K562 (cell line): Measurements from ENCODE around the gene COL26A1. TPM values are rescaled to one million over a fixed set of nuclear protein-coding genes. Genes with fewer than 3 reads are reported as not detected.
A peak's percentile ranks its signal among the peaks of the same experiment; 100 is the strongest.

Source experiments
- ATAC-seq: fragments of 200-7000 bp; cut with Tn5 transposase; 3 replicates; pipeline ENCODE4 v1.9.1; 2020; ENCODE audit warnings: moderate library complexity
- BruUV-seq: library from RNA; stranded (reverse); fragments of 400-500 nt; replicated peaks from 2 replicates; lab custom pipeline; 2021; lab: Mats Ljungman, UMichigan
- CTCF ChIA-PET: fragments of 300-600 bp; formaldehyde crosslinking; extraction: SDS; loops from one replicate; lab custom pipeline; 2021; ENCODE audit warnings: low intra/inter-chr PET ratio; lab: Yijun Ruan, JAX
- POLR2A ChIA-PET: fragments of 300-600, 350-650 bp; sonication (Branson Sonifier 250); formaldehyde crosslinking; extraction: SDS; loops from one replicate; lab custom pipeline; 2021; ENCODE audit warnings: antibody characterized with exemption, inconsistent platforms; lab: Yijun Ruan, JAX
- DNase-seq, 4 experiments: peaks; one replicate each; pipeline versions ENCODE4 v3.0.0 to v3.0.0-alpha.2; 2011 to 2018; ENCODE audit warnings: low spot score in 3 of 4, mixed read lengths in 3 of 4; ENCODE audit errors: extremely low read depth in 1 of 4
- FAIRE-seq: peaks from 2 replicates; lab custom pipeline; 2011; peaks lifted over from hg19 to GRCh38; lab: Jason Lieb, UNC
- H2AFZ ChIP-seq: 2 replicates; pipeline ENCODE4 v1.6.0; 2011; ENCODE audit warnings: low read depth, low read length, control low read depth, inconsistent platforms
- H3K27ac ChIP-seq: fragments of 200-600 bp; 3 replicates; pipeline ENCODE4 v1.8.0; 2011; ENCODE audit warnings: low read depth, mild to moderate bottlenecking, control low read depth, inconsistent platforms, low read length, moderate library complexity, mixed read lengths; ENCODE audit errors: extremely low read depth
- H3K27me3 ChIP-seq, 2 experiments: fragments of 300-600 bp in 1 of 2; 2 replicates in 1 of 2; 3 replicates in 1 of 2; pipeline versions ENCODE4 v1.6.0 to v1.8.0; 2011; ENCODE audit warnings: inconsistent platforms in 2 of 2, low read length in 2 of 2, mild to moderate bottlenecking in 1 of 2, mixed read lengths in 1 of 2, moderate library complexity in 1 of 2; ENCODE audit not compliant: control insufficient read depth in 2 of 2, insufficient read depth in 2 of 2
- H3K36me3 ChIP-seq: fragments of 300-600 bp; 3 replicates; pipeline ENCODE4 v1.8.0; 2011; ENCODE audit warnings: mild to moderate bottlenecking, low read length, inconsistent platforms; ENCODE audit not compliant: control insufficient read depth, insufficient read depth
- H3K4me1 ChIP-seq, 2 experiments: fragments of 200-600 bp in 1 of 2; replicated peaks in 1 of 2; 2 replicates in 1 of 2; 3 replicates in 1 of 2; pipeline versions ENCODE4 v1.5.1 to v1.8.0; 2011; ENCODE audit warnings: inconsistent platforms in 2 of 2, low read length in 2 of 2, mild to moderate bottlenecking in 1 of 2, mixed read lengths in 1 of 2, moderate library complexity in 1 of 2; ENCODE audit not compliant: control insufficient read depth in 2 of 2, insufficient read depth in 2 of 2
- H3K4me2 ChIP-seq: 2 replicates; pipeline ENCODE4 v1.6.1; 2011; ENCODE audit warnings: low read length, control low read depth, inconsistent platforms, mixed read lengths; ENCODE audit not compliant: insufficient read depth
- H3K4me3 ChIP-seq: fragments of 200-600 bp; sonication (generic), shearing (Covaris generic); 2 replicates; pipeline ENCODE4 v1.5.1; 2016; ENCODE audit warnings: control low read depth, inconsistent platforms
- H3K79me2 ChIP-seq: fragments of 200-600 bp; 3 replicates; pipeline ENCODE4 v1.8.0; 2011; ENCODE audit warnings: low read length, inconsistent platforms; ENCODE audit not compliant: control insufficient read depth, insufficient read depth
- H3K9ac ChIP-seq, 2 experiments: 2 replicates each; pipeline versions ENCODE4 v1.6.0 to v1.6.1; 2011; ENCODE audit warnings: low read depth in 2 of 2, low read length in 2 of 2, control low read depth in 1 of 2, inconsistent platforms in 1 of 2, mild to moderate bottlenecking in 1 of 2, mixed read lengths in 1 of 2; ENCODE audit not compliant: insufficient read depth in 1 of 2
- H3K9me1 ChIP-seq: one replicate; pipeline ENCODE4 v1.6.0; 2011; ENCODE audit warnings: inconsistent platforms, mild to moderate bottlenecking, low read length, moderate library complexity; ENCODE audit not compliant: control insufficient read depth, insufficient read depth
- H3K9me3 ChIP-seq: replicated peaks from 2 replicates; pipeline ENCODE4 v1.5.1; 2011; ENCODE audit warnings: low read depth, low read length, inconsistent platforms; ENCODE audit not compliant: control insufficient read depth, insufficient read depth
- H4K20me1 ChIP-seq: replicated peaks from 2 replicates; pipeline ENCODE4 v1.6.1; 2011; ENCODE audit warnings: low read length, inconsistent platforms, mixed read lengths; ENCODE audit not compliant: control insufficient read depth, insufficient read depth
- CBFB ChIP-seq: sonication (generic); formaldehyde crosslinking; IDR thresholded peaks from 2 replicates; pipeline ENCODE4 v1.4.0; 2020; ENCODE audit warnings: mild to moderate bottlenecking, missing genetic modification reagents
- FOXK1 ChIP-seq: sonication (generic); formaldehyde crosslinking; IDR thresholded peaks from 2 replicates; pipeline ENCODE4 v1.8.0; 2022; ENCODE audit warnings: missing genetic modification reagents, mild to moderate bottlenecking, borderline replicate concordance
- MEF2D ChIP-seq: conservative IDR thresholded peaks from 2 replicates; pipeline ENCODE4 v1.6.1; 2016; ENCODE audit warnings: low read depth, missing genetic modification characterization, missing compliant biosample characterization
- NFE2 ChIP-seq: IDR thresholded peaks from 2 replicates; pipeline ENCODE4 v1.6.1; 2014; ENCODE audit warnings: antibody characterized with exemption, low read depth
- NFYB ChIP-seq: IDR thresholded peaks from 2 replicates; pipeline ENCODE4 v1.6.1; 2011; ENCODE audit warnings: mild to moderate bottlenecking, moderate library complexity; ENCODE audit not compliant: insufficient read length; ENCODE audit errors: extremely low read depth
- PHB ChIP-seq: fragments of 250-450 bp; sonication (Bioruptor Pico); IDR thresholded peaks from 2 replicates; pipeline ENCODE4 v1.5.0; 2021
- PRMT5 ChIP-seq: sonication (generic); formaldehyde crosslinking; IDR thresholded peaks from 2 replicates; pipeline ENCODE4 v1.5.0; 2020; ENCODE audit warnings: missing genetic modification reagents
- RBM25 ChIP-seq: fragments of 200-400 bp; formaldehyde crosslinking; IDR thresholded peaks from 2 replicates; pipeline ENCODE4 v1.6.1; 2018; ENCODE audit warnings: low read length, low read depth, moderate library complexity; ENCODE audit not compliant: severe bottlenecking
- SIN3B ChIP-seq: fragments of 450-650 bp; IDR thresholded peaks from 2 replicates; pipeline ENCODE4 v1.6.1; 2017; ENCODE audit warnings: low read depth, mild to moderate bottlenecking, moderate library complexity
- ZNF121 ChIP-seq: sonication (generic); formaldehyde crosslinking; conservative IDR thresholded peaks from 2 replicates; pipeline ENCODE4 v1.8.0; 2022; ENCODE audit warnings: missing genetic modification reagents
- ZNF23 ChIP-seq: fragments of 250-450 bp; sonication (Bioruptor Pico); IDR thresholded peaks from 2 replicates; pipeline ENCODE4 v1.4.0; 2020; ENCODE audit warnings: mild to moderate bottlenecking
- ZNF274 ChIP-seq: IDR thresholded peaks from 2 replicates; pipeline ENCODE4 v1.6.1; 2011; ENCODE audit warnings: low read depth, mild to moderate bottlenecking, low read length, moderate library complexity, borderline replicate concordance
- WGBS: fragments of 100-300 bp; shearing (Covaris generic); methylation state at CpG from one replicate; pipeline ENCODE4 v1.1.6; 2016; ENCODE audit warnings: low coverage, mixed read lengths; ENCODE audit not compliant: insufficient coverage; ENCODE audit errors: missing lambda C conversion rate; 5-methylcytosine and 5-hydroxymethylcytosine counted together
- in situ Hi-C: fragments of 300-500 bp; cut with MboI; formaldehyde crosslinking; loops from 4 replicates; pipeline ENCODE4 v1.15.0; 2018; ENCODE audit warnings: inconsistent platforms, mixed read lengths
- intact Hi-C: fragments of 100-400 bp; cut with micrococcal nuclease; formaldehyde crosslinking; loops from 2 replicates; pipeline ENCODE4 v1.14.2; 2022
- polyA plus RNA-seq, 8 experiments: library from polyadenylated mRNA; depleted of rRNA in 4 of 8; stranded (reverse) in 5 of 8; unstranded in 3 of 8; fragments of >200 nt; fragmentation: Nextera tagmentation in 2 of 8; fragmentation: Illumina TruSeq in 1 of 8; extraction: Ambion mirVana in 2 of 8; extraction: Trizol in 1 of 8; gene quantifications; 2 replicates each; pipeline versions ENCODE4 v1.2.1 to v1.2.3, GENCODE V29; 2011 to 2014; ENCODE audit warnings: inconsistent platforms in 1 of 8, missing spikeins in 1 of 8
- total RNA-seq, 7 experiments: library from RNA; depleted of rRNA in 6 of 7; stranded (reverse); fragments of >200 nt in 6 of 7; fragmentation: Illumina TruSeq in 2 of 7; extraction: Trizol in 2 of 7; gene quantifications; 2 replicates each; pipeline versions ENCODE4 v1.2.1 to v1.2.3, GENCODE V29; 2011 to 2021; ENCODE audit warnings: low replicate concordance in 1 of 7
- TF ChIP-seq, protein P1 (sequence below), 2 experiments: fragments of 450-650 bp; formaldehyde crosslinking in 1 of 2; IDR thresholded peaks; 2 replicates each; pipeline versions ENCODE4 v1.4.0 to v1.6.1; 2014 to 2020; ENCODE audit warnings: mild to moderate bottlenecking in 2 of 2, borderline replicate concordance in 1 of 2, low read depth in 1 of 2

The COL26A1 gene
- total and polyA plus RNA-seq, 9 of the 15 experiments (the other 6 are each of a cell fraction or from before 2014, with no cell fraction given) = 0.04 to 0.39 (median 0.07) TPM; not detected in 5

DNA sequence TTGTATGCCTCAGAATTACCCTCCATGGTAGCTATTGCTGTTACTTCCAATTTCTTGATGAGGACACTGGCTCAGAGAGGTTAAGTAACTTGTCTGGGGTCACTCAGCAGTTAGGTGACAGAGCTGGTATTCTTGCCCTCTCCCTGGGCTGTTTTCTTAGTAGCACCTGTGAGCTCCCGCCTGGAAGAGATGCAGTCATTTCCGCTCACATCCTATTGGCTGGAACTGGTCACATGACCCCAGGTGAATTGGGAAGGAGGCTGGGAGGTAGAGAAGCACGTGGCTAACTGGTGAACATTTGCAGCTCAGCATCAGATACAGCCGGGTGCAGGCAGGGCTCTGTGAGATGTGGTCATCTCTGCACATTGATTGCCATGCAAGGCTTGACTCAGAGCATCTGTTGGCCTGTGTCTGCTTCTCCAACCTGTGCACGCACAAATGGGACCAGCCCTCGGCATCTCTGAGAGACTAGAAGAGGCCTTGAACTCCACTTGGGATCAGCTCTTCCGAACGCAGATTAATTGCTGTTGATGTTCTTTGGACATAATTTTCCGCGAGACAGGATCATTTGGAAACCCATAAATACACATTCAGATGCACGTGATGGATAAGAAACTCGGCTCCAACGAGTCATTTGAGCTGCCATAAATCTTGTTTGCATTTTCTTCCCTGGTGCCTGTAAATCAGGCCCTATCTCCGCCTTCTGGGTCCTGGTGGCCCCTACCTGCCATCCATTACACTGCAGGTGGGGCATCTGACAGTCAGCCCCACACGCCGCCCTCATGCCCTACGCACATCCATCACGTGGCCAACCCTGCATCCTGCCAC lies 223.6 kb downstream of the COL26A1 start:
- intact Hi-C loops (no loop called here), in situ Hi-C loops (no loop called here)
- FAIRE-seq (peak; percentile 35), ATAC-seq (no peak; the same call in 2 of the 3 replicates), DNase-seq (peak in 3 of 4 experiments; percentile 42 to 66 (median 64))
- H3K79me2 ChIP-seq = no peaks in the 10 kb centered on the region
- H3K9ac ChIP-seq = no peak overlapping the region
- H3K36me3 ChIP-seq = no peaks in the 10 kb centered on the region
- ChIA-PET CTCF (no interaction called here), POLR2A (interaction anchor here (0.5 to 0.6 kb wide), 2 partner anchors 351 to 870 kb away, joined by 3 to 4 read pairs; no protein-coding TSS in a partner anchor)
- H4K20me1 ChIP-seq = no peaks in the 10 kb centered on the region
- H3K27ac ChIP-seq = no peak overlapping the region
- BruUV-seq = no TSS peak
- no peak overlapping the region for H2AFZ ChIP-seq
- H3K4me1 ChIP-seq = peaks cover 0 to 10% of the 10 kb centered on the region in 2 experiments; a peak in 1 of 5 replicates
- peaks cover 5% of the 10 kb centered on the region; the same call in 1 of the 2 replicates for H3K9me3 ChIP-seq
- H3K9me1 ChIP-seq = no peaks in the 10 kb centered on the region
- 31% methylated on average over 18 of the region's 18 CpGs for WGBS
- H3K4me3 ChIP-seq = no peak overlapping the region
- no peak overlapping the region for H3K4me2 ChIP-seq
- peaks cover 14 to 41% of the 10 kb centered on the region in 2 experiments; a peak in 4 of 5 replicates for H3K27me3 ChIP-seq
- no peak for TF ChIP-seq CBFB (CRISPR knock-in tag)
- TF ChIP-seq FOXK1 = no peak
- no peak for TF ChIP-seq ZNF121
- TF ChIP-seq SIN3B = no peak
- no peak for TF ChIP-seq MEF2D (tag)
- TF ChIP-seq PRMT5 (CRISPR knock-in tag) = no peak
- no peak for TF ChIP-seq NFE2
- no peak for TF ChIP-seq PHB (CRISPR knock-in tag)
- TF ChIP-seq NFYB = peak; percentile 94
- no peak for TF ChIP-seq ZNF274
- TF ChIP-seq ZNF23 (CRISPR knock-in tag) = no peak
- TF ChIP-seq, protein P1, sequence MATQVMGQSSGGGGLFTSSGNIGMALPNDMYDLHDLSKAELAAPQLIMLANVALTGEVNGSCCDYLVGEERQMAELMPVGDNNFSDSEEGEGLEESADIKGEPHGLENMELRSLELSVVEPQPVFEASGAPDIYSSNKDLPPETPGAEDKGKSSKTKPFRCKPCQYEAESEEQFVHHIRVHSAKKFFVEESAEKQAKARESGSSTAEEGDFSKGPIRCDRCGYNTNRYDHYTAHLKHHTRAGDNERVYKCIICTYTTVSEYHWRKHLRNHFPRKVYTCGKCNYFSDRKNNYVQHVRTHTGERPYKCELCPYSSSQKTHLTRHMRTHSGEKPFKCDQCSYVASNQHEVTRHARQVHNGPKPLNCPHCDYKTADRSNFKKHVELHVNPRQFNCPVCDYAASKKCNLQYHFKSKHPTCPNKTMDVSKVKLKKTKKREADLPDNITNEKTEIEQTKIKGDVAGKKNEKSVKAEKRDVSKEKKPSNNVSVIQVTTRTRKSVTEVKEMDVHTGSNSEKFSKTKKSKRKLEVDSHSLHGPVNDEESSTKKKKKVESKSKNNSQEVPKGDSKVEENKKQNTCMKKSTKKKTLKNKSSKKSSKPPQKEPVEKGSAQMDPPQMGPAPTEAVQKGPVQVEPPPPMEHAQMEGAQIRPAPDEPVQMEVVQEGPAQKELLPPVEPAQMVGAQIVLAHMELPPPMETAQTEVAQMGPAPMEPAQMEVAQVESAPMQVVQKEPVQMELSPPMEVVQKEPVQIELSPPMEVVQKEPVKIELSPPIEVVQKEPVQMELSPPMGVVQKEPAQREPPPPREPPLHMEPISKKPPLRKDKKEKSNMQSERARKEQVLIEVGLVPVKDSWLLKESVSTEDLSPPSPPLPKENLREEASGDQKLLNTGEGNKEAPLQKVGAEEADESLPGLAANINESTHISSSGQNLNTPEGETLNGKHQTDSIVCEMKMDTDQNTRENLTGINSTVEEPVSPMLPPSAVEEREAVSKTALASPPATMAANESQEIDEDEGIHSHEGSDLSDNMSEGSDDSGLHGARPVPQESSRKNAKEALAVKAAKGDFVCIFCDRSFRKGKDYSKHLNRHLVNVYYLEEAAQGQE (IDR thresholded peaks at IDR 0.05; ENCODE audit: borderline replicate concordance) = 0 out of 2 replicates have a peak, but pooled peaks have one; percentile 9
- TF ChIP-seq, protein P1 (CRISPR knock-in tag; IDR thresholded peaks at IDR 0.05; ENCODE audit: low read depth) = no peak
- peak; percentile 78 for TF ChIP-seq RBM25
